ENCODE data around the gene TOX4.
A peak's percentile ranks its signal among the peaks of the same experiment; 100 is the strongest.

TOX4 gene

GRCh38 chr14:21501568-21501967 is 24.6 kb downstream of the TOX4 start:
- DNase-seq (ENCODE audit: low read depth, low spot score): no peak

GRCh38 chr14:21503376-21503775 is 26.4 kb downstream of the TOX4 start:
- no peak for DNase-seq (ENCODE audit: low read depth, low spot score)

- DNase-seq (ENCODE audit: low read depth, low spot score): no peak
These were observed 28.1 kb downstream of the TOX4 start for GRCh38 chr14:21505012-21505553.

GRCh38 chr14:21506557-21506956 is 29.6 kb downstream of the TOX4 start:
- DNase-seq (ENCODE audit: low read depth, low spot score): no peak

GRCh38 chr14:21509432-21510143 is 32.6 kb downstream of the TOX4 start:
- DNase-seq (ENCODE audit: low read depth, low spot score): no peak

GRCh38 chr14:21510735-21511657 is 34.0 kb downstream of the TOX4 start, which contains the start of gene METTL3:
Gene METTL3, minus strand, starts transcription at chr14:21511340. Its CDS starts 117 bp downstream, at chr14:21511223.
- peak; percentile 98 for DNase-seq (ENCODE audit: low read depth, low spot score)

GRCh38 chr14:21514341-21514740 is 37.3 kb downstream of the TOX4 start:
- no peak for DNase-seq (ENCODE audit: low read depth, low spot score)

GRCh38 chr14:21518725-21519124 is 41.7 kb downstream of the TOX4 start:
- DNase-seq (ENCODE audit: low read depth, low spot score): no peak

- no peak for DNase-seq (ENCODE audit: low read depth, low spot score)
These were observed 43.8 kb downstream of the TOX4 start for GRCh38 chr14:21520767-21521166.

- no peak for DNase-seq (ENCODE audit: low read depth, low spot score)
These were observed 44.5 kb downstream of the TOX4 start for GRCh38 chr14:21521501-21521900.

GRCh38 chr14:21523203-21523602 is 46.2 kb downstream of the TOX4 start:
- DNase-seq (ENCODE audit: low read depth, low spot score): no peak

GRCh38 chr14:21524575-21525490 is 47.8 kb downstream of the TOX4 start:
- no peak for DNase-seq (ENCODE audit: low read depth, low spot score)

GRCh38 chr14:21525571-21525961 is 48.6 kb downstream of the TOX4 start:
- DNase-seq (ENCODE audit: low read depth, low spot score): no peak

- peak; percentile 90 for DNase-seq (ENCODE audit: low read depth, low spot score)
These were observed 49.1 kb downstream of the TOX4 start, which contains the start of gene SALL2 for GRCh38 chr14:21525962-21526671. Gene SALL2, minus strand, starts transcription at chr14:21526346. Its CDS starts 219 bp downstream, at chr14:21526127.

GRCh38 chr14:21526672-21527317 is 49.8 kb downstream of the TOX4 start:
- peak; percentile 80 for DNase-seq (ENCODE audit: low read depth, low spot score)

- DNase-seq (ENCODE audit: low read depth, low spot score): no peak
These were observed 50.3 kb downstream of the TOX4 start for GRCh38 chr14:21527318-21527679.

GRCh38 chr14:21528381-21529348 is 51.7 kb downstream of the TOX4 start:
- DNase-seq (ENCODE audit: low read depth, low spot score): no peak

GRCh38 chr14:21529515-21529914 is 52.5 kb downstream of the TOX4 start:
- DNase-seq (ENCODE audit: low read depth, low spot score): no peak

- no peak for DNase-seq (ENCODE audit: low read depth, low spot score)
These were observed 56.3 kb downstream of the TOX4 start for GRCh38 chr14:21533294-21533693.
